ENCODE results near the gene LYL1.
A peak's percentile ranks its signal among the peaks of the same experiment; 100 is the strongest.

DNA sequence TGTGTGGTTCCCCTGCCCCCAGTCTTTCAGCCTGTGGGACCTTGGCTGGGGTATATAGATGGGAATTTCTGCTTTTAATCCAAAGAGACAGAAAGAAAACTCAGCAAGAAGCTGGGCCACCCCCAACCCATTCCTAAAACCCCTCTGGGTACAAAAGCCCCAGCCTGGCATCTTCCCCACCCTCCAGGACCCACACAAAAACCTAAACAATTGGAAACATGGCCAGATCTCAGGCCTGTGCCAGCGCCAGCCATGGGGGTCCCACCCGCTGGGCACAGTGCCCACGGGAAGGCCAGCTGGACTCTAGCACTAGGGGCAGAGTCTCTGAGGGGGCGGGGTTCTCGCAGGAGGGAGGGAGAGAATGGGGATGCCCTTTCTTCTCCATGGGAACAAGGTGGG, 8.6 kb downstream of the LYL1 start:
- TF ChIP-seq, protein P1, sequence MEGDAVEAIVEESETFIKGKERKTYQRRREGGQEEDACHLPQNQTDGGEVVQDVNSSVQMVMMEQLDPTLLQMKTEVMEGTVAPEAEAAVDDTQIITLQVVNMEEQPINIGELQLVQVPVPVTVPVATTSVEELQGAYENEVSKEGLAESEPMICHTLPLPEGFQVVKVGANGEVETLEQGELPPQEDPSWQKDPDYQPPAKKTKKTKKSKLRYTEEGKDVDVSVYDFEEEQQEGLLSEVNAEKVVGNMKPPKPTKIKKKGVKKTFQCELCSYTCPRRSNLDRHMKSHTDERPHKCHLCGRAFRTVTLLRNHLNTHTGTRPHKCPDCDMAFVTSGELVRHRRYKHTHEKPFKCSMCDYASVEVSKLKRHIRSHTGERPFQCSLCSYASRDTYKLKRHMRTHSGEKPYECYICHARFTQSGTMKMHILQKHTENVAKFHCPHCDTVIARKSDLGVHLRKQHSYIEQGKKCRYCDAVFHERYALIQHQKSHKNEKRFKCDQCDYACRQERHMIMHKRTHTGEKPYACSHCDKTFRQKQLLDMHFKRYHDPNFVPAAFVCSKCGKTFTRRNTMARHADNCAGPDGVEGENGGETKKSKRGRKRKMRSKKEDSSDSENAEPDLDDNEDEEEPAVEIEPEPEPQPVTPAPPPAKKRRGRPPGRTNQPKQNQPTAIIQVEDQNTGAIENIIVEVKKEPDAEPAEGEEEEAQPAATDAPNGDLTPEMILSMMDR (IDR thresholded peaks at IDR 0.05): peak in 1 of 6 experiments; percentile 39
- no peak for TF ChIP-seq POLR2A (IDR thresholded peaks at IDR 0.05)

Measured in adrenal gland (tissue), 5 donors.